ENCODE data around the gene DNAJC1.
"Not testable (repeated sequence)": the region's sequence is repeated elsewhere in the genome, so short reads cannot be mapped to it uniquely, and the experiment has no call there.

DNAJC1 gene

DNA sequence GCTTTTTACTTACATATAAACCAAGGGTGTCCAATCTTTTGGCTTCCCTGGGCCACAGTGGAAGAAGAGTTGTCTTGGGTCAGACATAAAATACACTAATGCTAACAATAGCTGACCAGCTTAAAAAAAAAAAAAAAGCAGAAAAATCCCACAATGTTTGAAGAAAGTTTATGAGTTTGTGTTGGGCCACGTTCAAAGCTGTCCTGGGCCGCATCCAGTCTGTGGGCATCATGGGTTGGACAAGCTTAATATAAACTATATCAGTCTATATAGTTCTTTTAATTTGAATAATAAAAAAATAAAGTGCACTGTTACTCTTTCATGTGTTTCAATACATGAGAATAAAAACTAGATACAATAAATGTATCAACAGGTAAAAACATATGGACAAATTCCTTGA is 179.9 kb downstream of the DNAJC1 start:
- no peak for DNase-seq

GRCh38 chr10:21822273-21822672 is 181.3 kb downstream of the DNAJC1 start:
- not testable (repeated sequence) for DNase-seq

GRCh38 chr10:21820952-21821351 is 182.6 kb downstream of the DNAJC1 start:
- DNase-seq: no peak

DNA sequence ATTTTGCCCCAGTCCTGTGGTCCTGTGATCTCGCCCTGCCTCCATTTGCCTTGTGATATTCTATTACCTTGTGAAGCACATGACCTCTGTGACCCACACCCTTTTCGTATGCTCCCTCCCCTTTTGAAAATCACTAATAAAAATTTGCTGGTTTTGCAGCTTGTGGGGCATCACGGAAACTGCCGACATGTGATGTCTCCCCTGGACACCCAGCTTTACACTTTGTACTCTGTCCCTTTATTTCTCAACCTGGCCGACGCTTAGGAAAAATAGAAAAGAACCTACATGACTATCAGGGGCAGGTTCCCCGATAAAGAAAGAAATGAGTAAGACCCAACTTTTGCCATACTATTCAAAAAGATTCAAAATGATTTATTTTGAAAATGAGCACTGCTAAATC is 185.1 kb downstream of the DNAJC1 start:
- not testable (repeated sequence) for DNase-seq

- no peak for DNase-seq
These were observed 188.7 kb downstream of the DNAJC1 start for GRCh38 chr10:21814866-21815265.

GRCh38 chr10:21813946-21814345 is 189.6 kb downstream of the DNAJC1 start:
- DNase-seq: no peak

DNA sequence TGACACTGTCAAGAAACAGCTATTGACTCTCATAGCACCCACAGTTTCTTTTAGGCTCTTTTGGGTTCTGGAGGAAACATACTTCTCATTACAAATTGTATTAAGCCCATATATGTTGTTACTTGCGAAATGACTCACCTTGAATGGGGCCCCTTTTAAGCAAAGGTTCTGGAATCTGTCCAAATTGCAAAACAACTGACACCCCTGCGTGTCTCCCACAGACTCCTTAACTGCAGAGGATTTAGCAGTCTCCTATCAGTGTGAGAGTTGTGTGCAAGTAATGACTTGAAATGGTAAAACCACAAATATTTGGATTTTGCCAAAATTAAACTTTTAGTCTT is 192.3 kb downstream of the DNAJC1 start:
- DNase-seq: no peak

GRCh38 chr10:21810582-21811244 is 192.8 kb downstream of the DNAJC1 start:
- DNase-seq: no peak

GRCh38 chr10:21808550-21808949 is 195.0 kb downstream of the DNAJC1 start:
- DNase-seq: no peak

GRCh38 chr10:21807180-21807579 is 196.3 kb downstream of the DNAJC1 start:
- no peak for DNase-seq

DNA sequence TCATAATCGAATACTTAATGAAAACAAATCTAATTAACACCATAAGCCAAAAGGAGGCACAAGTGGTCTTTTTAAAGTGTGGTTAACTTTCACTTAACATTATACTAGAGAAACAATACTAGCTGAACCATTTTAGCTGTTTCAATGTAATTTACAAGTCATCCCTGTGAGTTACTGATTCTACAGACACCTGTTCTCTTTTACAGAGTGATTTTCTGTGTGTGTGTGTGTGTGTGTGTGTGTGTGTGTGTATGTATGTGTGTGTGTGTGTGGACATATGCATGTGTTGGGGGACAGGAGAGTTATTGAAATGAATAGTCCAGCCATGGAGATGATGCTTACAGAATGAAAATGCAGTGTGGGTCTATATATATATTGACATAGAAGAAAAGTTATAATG is 200.2 kb downstream of the DNAJC1 start:
- DNase-seq: no peak

DNA sequence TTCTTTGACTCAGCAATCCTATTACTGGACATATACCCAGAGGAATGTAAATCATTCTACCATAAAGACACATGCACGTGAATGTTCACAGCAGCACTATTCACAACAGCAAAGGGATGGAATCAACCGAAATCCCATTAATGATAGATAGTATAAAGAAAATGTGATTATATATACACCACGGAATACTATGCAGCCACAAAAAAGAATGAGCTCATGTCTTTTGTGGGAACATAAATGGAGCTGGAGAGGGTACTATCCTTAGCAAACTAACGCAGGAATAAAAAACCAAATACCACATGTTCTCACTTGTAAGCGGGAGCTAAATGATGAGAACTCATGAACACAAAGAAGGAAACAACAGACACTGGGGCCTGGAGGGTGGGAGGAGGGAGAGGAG is 201.9 kb downstream of the DNAJC1 start:
- no peak for DNase-seq

DNA sequence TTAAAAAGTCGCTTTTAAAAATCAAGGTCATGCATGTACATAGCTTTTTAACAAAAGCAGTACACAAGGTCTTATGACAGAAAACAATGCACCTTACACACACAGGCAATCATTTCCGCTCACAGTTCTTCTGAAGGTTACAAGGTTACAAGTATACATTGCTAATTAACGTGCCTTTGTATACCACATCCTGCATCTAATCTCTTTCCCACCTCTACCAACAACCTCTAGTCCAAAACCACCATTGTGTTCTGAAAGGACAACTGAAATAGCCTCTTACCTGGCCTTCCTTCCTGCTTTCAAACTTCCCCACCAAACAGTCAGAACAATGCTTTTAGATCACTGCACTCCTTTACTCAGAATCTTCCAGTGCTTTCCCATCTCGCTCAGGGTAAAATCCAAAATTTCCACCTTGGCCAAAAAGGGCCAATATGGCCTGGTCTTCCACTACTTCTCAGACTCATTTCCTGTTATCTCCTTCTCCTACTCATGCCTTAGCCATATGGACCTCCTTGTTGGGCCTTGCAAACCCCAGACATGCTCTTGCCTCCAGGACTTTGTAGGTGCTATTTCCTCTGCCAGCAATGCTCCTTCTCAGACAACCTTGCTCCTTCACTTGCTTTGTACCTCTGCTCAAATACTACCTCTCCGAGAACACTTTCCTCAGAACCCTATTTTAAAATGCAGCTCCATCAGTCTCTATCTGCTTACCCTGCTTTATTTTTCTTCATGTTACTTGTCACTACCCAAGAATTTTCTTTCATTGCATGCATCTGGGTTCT is 205.4 kb downstream of the DNAJC1 start:
- no peak for DNase-seq

GRCh38 chr10:21797533-21797932 is 206.0 kb downstream of the DNAJC1 start:
- DNase-seq: no peak

- no peak for DNase-seq
These were observed 212.3 kb downstream of the DNAJC1 start for GRCh38 chr10:21791276-21791675.

- DNase-seq: no peak
These were observed 226.6 kb downstream of the DNAJC1 start for GRCh38 chr10:21776883-21777282.

- no peak for DNase-seq
These were observed 232.3 kb downstream of the DNAJC1 start for GRCh38 chr10:21771219-21771618.

- no peak for DNase-seq
These were observed 234.5 kb downstream of the DNAJC1 start for GRCh38 chr10:21769041-21769440.

DNA sequence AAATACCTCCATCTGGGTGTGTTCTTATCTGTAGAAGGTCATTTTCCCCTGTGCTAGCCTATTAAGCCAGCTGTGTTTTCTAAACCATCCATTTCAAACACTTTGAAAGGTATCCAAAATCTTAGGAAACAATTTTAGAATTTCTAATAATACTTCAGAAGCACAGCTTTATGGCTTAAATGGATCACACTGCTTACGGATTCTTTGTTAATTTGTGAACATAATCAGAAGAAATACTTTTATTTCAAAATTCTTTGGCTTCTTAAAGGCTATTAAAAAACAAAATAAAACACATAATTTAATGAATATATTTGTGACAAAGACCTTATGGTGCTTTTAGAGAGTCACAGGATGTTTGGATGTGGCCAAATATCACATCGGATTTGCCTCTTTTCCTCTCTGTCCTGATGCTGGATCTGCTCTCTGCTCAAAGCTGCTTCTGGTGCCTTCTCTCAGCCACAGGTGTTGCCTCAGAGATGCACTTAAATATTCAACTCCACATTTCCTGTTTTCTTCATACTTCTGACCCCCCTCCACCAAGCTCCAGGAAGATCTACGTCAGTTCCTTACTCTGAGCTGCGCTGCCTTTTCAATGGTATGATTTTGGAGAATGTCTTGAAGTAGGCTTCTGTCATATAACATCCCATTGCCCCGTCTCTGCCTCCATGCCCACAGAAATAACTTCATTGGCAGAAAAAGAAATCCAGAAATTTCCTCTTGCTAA is 238.9 kb downstream of the DNAJC1 start:
- DNase-seq: no peak

- no peak for DNase-seq
These were observed 243.2 kb downstream of the DNAJC1 start for GRCh38 chr10:21760332-21760731.

GRCh38 chr10:21759232-21759631 is 244.3 kb downstream of the DNAJC1 start:
- DNase-seq: no peak

DNA sequence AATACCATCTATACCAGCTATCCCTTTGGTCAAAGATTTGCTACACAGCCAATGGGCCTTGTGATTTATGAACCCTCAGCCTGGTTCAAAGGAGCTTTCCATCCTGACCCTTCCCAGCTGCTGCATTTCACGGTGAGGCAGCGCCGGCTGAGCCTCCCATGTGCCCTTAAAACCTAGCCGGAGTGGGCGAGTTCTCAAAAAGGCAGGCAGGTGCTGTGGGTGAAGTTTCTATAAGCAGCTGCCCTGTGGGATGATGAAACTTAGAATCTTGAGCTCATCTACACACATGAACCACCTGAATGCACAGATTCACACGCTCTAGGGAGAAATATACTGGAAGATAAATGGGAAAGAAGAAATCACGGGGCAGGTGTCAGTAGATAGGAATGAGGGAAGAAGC is 244.8 kb downstream of the DNAJC1 start:
- DNase-seq: no peak

- DNase-seq: no peak
These were observed 245.3 kb downstream of the DNAJC1 start for GRCh38 chr10:21758239-21758638.

All from stimulated activated CD8-positive, alpha-beta memory T cell treated with anti-CD3 and anti-CD28 coated beads, Interleukin-4, amount 100 ng/mL, for 48 hours (primary cell).